Osteoblast (primary cell): ENCODE measurements around the gene WDR7. TPM values are rescaled to one million over a fixed set of nuclear protein-coding genes. Genes with fewer than 3 reads are reported as not detected.

Experiments
- DNase-seq: peaks from one replicate; pipeline ENCODE4 v3.0.0; 2011; ENCODE audit warnings: low spot score, mixed read lengths; ENCODE audit not compliant: insufficient read length; ENCODE audit errors: missing footprints
- H2AFZ ChIP-seq: 2 replicates; pipeline ENCODE4 v1.6.0; 2011; ENCODE audit warnings: mild to moderate bottlenecking, low read length
- H3K27ac ChIP-seq: 2 replicates; pipeline ENCODE4 v1.5.1; 2011; ENCODE audit warnings: mild to moderate bottlenecking, low read depth, low read length, moderate library complexity
- H3K27me3 ChIP-seq: 2 replicates; pipeline ENCODE4 v1.6.0; 2012; ENCODE audit warnings: mild to moderate bottlenecking, control low read depth, inconsistent platforms, low read length, moderate library complexity; ENCODE audit not compliant: insufficient read depth
- H3K36me3 ChIP-seq: 2 replicates; pipeline ENCODE4 v1.5.1; 2011; ENCODE audit warnings: mild to moderate bottlenecking, low read length, control low read depth, moderate library complexity; ENCODE audit not compliant: insufficient read depth
- H3K4me1 ChIP-seq: 2 replicates; pipeline ENCODE4 v1.5.1; 2011; ENCODE audit warnings: mild to moderate bottlenecking, low read length, control low read depth, moderate library complexity; ENCODE audit not compliant: insufficient read depth
- H3K4me2 ChIP-seq: 2 replicates; pipeline ENCODE4 v1.6.0; 2011; ENCODE audit warnings: mild to moderate bottlenecking, low read length; ENCODE audit not compliant: insufficient read depth
- H3K4me3 ChIP-seq: fragments of 200-600 bp; sonication (generic); 3 replicates; pipeline ENCODE4 v1.5.1; 2012; ENCODE audit warnings: mild to moderate bottlenecking, low read length, inconsistent platforms; ENCODE audit not compliant: insufficient read depth
- H3K79me2 ChIP-seq: 2 replicates; pipeline ENCODE4 v1.6.0; 2012; ENCODE audit warnings: mild to moderate bottlenecking, low read length, control low read depth, inconsistent platforms; ENCODE audit not compliant: insufficient read depth
- H3K9me3 ChIP-seq: 2 replicates; pipeline ENCODE4 v1.5.1; 2011; ENCODE audit warnings: low read depth, low read length, control low read depth
- H4K20me1 ChIP-seq: 2 replicates; pipeline ENCODE4 v1.6.0; 2012; ENCODE audit warnings: mild to moderate bottlenecking, low read length, control low read depth; ENCODE audit not compliant: insufficient read depth
- CTCF ChIP-seq: IDR thresholded peaks from 2 replicates; pipeline ENCODE4 v1.5.1; 2011; ENCODE audit warnings: mild to moderate bottlenecking, low read depth, low read length, moderate library complexity; ENCODE audit errors: extremely low read depth
- total RNA-seq: library from RNA; depleted of rRNA; stranded (reverse); fragments of >200 nt; gene quantifications from 2 replicates; pipeline ENCODE4 v1.2.3, GENCODE V29; 2012

Gene WDR7
- total RNA-seq, 1 donor, result 23.2 TPM

GRCh38 chr18:56853961-56854360 is 202.8 kb downstream of the WDR7 start:
- Histone ChIP-seq H3K9me3 (no peaks in the 10 kb centered on the region), H3K4me1 (no peaks in the 10 kb centered on the region), H3K27ac (no peak overlapping the region), H2AFZ (no peak overlapping the region), H4K20me1 (no peaks in the 10 kb centered on the region), H3K4me2 (no peak overlapping the region), H3K27me3 (no peaks in the 10 kb centered on the region), H3K36me3 (no peaks in the 10 kb centered on the region), H3K4me3 (no peak overlapping the region), H3K79me2 (no peaks in the 10 kb centered on the region)
- no peak for DNase-seq
- no peak for TF ChIP-seq CTCF

- H3K4me3 ChIP-seq, result no peak overlapping the region
- no peak for TF ChIP-seq CTCF
- H3K27me3 ChIP-seq, result no peaks in the 10 kb centered on the region
- H3K9me3 ChIP-seq, result no peaks in the 10 kb centered on the region
- H3K36me3 ChIP-seq, result no peaks in the 10 kb centered on the region
- H3K4me1 ChIP-seq, result no peaks in the 10 kb centered on the region
- H2AFZ ChIP-seq, result no peak overlapping the region
- H3K79me2 ChIP-seq, result no peaks in the 10 kb centered on the region
- H3K4me2 ChIP-seq, result no peak overlapping the region
- DNase-seq, result no peak
- H4K20me1 ChIP-seq, result no peaks in the 10 kb centered on the region
- no peak overlapping the region for H3K27ac ChIP-seq
Measured at GRCh38 chr18:56861244-56861643, 210.1 kb downstream of the WDR7 start.

- no peak overlapping the region for H3K27ac ChIP-seq
- no peaks in the 10 kb centered on the region for H3K9me3 ChIP-seq
- no peak overlapping the region for H3K4me2 ChIP-seq
- no peaks in the 10 kb centered on the region for H3K36me3 ChIP-seq
- no peaks in the 10 kb centered on the region for H3K27me3 ChIP-seq
- no peak overlapping the region for H3K4me3 ChIP-seq
- no peaks in the 10 kb centered on the region for H3K4me1 ChIP-seq
- no peak overlapping the region for H2AFZ ChIP-seq
- TF ChIP-seq CTCF, result peak; percentile 75
- DNase-seq, result peak; percentile 10
- no peaks in the 10 kb centered on the region for H3K79me2 ChIP-seq
- no peaks in the 10 kb centered on the region for H4K20me1 ChIP-seq
Measured at GRCh38 chr18:56869189-56869777, 218.1 kb downstream of the WDR7 start.

GRCh38 chr18:56870982-56871381 is 219.8 kb downstream of the WDR7 start:
- H3K36me3 ChIP-seq, result no peaks in the 10 kb centered on the region
- no peak for DNase-seq
- H3K9me3 ChIP-seq, result no peaks in the 10 kb centered on the region
- no peaks in the 10 kb centered on the region for H3K79me2 ChIP-seq
- H3K4me3 ChIP-seq, result no peak overlapping the region
- no peak overlapping the region for H2AFZ ChIP-seq
- TF ChIP-seq CTCF, result no peak
- H3K4me1 ChIP-seq, result no peaks in the 10 kb centered on the region
- no peaks in the 10 kb centered on the region for H3K27me3 ChIP-seq
- H4K20me1 ChIP-seq, result no peaks in the 10 kb centered on the region
- H3K27ac ChIP-seq, result no peak overlapping the region
- no peak overlapping the region for H3K4me2 ChIP-seq
